ENCODE data around the gene PCCA.
"Not testable (repeated sequence)": the region's sequence is repeated elsewhere in the genome, so short reads cannot be mapped to it uniquely, and the experiment has no call there.

Gene PCCA

DNA sequence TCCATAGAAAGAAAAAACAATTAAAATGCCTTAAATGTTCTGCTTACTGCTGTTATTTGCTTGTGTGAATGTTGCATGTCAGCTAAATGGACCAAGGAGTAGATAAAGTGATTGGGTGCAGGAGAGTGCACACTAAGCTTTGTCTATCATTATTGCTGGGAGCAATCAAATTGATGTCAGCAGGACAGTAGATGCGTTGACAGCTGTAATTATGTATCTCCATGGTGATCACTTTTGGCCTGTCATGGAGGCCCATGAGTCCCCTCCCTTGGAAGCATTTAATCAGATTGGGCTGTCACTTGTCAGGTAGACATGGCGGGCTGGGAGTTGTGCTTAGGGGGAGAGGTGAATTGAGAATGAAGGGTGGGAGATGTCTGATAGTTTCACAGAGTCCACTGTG lies 215.3 kb downstream of the PCCA start:
- no peak overlapping the region for H3K4me3 ChIP-seq
- TF ChIP-seq, protein P1, sequence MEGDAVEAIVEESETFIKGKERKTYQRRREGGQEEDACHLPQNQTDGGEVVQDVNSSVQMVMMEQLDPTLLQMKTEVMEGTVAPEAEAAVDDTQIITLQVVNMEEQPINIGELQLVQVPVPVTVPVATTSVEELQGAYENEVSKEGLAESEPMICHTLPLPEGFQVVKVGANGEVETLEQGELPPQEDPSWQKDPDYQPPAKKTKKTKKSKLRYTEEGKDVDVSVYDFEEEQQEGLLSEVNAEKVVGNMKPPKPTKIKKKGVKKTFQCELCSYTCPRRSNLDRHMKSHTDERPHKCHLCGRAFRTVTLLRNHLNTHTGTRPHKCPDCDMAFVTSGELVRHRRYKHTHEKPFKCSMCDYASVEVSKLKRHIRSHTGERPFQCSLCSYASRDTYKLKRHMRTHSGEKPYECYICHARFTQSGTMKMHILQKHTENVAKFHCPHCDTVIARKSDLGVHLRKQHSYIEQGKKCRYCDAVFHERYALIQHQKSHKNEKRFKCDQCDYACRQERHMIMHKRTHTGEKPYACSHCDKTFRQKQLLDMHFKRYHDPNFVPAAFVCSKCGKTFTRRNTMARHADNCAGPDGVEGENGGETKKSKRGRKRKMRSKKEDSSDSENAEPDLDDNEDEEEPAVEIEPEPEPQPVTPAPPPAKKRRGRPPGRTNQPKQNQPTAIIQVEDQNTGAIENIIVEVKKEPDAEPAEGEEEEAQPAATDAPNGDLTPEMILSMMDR (IDR thresholded peaks at IDR 0.05): no peak
- H3K27ac ChIP-seq: no peak overlapping the region
- DNase-seq (ENCODE audit: low spot score): no peak

- Histone ChIP-seq H3K4me3 (no peak overlapping the region), H3K27ac (no peak overlapping the region)
- no peak for DNase-seq (ENCODE audit: low spot score)
- TF ChIP-seq, protein P1 (IDR thresholded peaks at IDR 0.05): no peak
Observed at GRCh38 chr13:100305398-100305797, 216.5 kb downstream of the PCCA start.

DNA sequence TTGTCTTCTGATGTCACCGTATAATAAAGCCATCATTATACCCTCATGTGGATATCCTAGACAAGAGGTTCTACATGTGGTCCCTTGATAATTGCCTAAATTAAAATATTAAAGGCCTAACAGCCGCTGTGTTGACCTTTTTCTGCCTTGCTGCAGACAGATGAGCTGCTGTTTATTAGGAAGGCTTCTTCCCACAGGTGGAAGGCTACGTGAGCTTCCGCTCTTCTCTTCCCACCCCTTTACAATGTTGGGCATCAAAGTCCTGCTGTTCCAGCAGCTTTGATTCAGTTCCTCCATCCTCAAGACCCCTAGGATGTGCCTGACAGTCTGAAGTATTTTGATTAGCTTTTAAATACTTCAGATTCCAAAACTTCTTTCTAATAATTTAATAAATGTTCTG lies 217.1 kb downstream of the PCCA start:
- H3K4me3 ChIP-seq: no peak overlapping the region
- no peak overlapping the region for H3K27ac ChIP-seq
- no peak for DNase-seq (ENCODE audit: low spot score)
- TF ChIP-seq, protein P1 (IDR thresholded peaks at IDR 0.05): no peak

DNA sequence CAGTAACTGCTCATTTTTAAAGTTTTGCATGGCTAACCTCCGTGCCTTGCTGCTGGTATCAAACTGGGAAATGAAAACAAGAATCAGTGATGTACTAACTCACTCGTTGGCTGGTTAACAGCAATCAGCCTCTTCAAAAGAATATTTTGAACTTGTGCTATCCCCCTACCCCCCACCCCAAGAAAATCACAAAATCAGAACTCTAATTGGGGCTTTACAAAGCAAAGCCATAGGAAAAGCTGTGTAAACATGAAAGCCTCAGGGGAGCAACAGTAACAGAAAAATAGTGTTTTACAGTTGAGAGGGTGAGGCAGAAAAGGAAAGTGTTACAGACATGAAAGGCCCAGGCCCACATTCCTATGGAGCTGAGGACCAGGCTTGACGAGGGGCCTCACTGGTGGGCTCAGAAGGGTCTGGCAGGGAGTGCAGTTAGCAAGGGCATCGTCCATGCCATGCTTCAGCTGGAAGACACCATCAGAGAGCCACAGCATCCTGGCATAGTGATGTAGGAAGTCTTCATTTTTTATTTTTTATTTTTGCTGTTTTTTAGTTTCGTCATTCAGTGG lies 217.6 kb downstream of the PCCA start:
- H3K4me3 ChIP-seq: no peak overlapping the region

DNA sequence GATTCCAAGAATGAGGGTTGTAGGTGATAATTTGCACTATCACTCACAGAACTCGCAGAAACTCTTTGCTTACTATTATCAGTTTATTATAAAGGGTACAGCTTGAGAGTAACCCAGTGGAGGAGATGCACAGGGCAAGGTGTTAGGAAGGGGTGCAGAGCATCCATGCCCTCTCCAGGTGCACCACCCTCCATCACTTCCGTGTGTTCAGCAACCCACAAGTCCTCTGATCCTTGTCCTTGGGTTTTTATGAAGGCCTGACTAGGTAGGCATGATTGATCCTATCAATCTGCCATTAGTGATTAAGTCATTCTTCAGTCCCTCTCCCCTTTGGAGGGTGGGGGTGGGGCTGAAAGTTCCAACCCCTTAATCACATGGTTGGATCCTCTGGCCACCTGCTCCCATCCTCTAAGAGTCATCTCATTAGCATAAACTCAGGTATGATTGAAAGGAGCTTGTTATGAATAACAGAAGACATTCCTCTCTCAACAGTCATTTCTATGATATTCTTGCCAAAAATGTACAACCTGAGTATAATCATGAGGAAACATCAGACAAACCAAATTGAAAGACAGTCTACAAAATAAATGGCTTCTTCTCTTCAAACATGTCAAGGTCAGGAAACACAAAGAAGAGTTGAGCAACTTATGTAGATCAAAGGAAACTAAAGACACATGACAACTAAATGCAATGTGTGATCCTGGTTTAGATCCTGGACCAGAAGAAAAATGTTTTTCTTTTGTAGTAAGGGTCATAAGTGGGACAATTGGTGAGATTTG lies 225.4 kb downstream of the PCCA start:
- TF ChIP-seq, protein P1 (IDR thresholded peaks at IDR 0.05): no peak
- Histone ChIP-seq H3K4me3 (no peak overlapping the region), H3K27ac (no peak overlapping the region)
- no peak for DNase-seq (ENCODE audit: low spot score)

More for the DNA sequence above, 217.6 kb downstream of the PCCA start:
- no peak for DNase-seq (ENCODE audit: low spot score)
- H3K27ac ChIP-seq: no peak overlapping the region
- TF ChIP-seq, protein P1 (IDR thresholded peaks at IDR 0.05): no peak

DNA sequence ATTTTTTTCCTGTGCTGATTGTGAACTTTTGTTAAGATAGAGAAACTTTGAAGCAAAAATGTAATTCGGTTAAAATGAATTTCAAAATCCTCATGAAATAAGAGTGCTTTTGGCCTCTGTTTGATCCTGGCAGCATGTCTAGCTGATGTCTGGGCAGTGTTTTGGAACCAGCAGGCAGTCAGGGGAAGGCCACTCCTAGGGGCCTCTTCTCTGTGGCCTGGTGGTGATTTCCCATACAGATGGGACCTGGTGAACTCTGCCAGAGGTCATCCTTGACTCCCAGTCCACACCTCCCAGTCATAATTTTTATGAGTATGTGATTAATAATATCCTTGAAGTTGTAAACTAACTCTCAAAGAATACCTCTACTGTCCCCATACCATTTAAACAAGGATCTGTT lies 226.6 kb downstream of the PCCA start:
- DNase-seq (ENCODE audit: low spot score): no peak
- no peak overlapping the region for H3K27ac ChIP-seq
- H3K4me3 ChIP-seq: no peak overlapping the region
- TF ChIP-seq, protein P1 (IDR thresholded peaks at IDR 0.05): no peak

DNA sequence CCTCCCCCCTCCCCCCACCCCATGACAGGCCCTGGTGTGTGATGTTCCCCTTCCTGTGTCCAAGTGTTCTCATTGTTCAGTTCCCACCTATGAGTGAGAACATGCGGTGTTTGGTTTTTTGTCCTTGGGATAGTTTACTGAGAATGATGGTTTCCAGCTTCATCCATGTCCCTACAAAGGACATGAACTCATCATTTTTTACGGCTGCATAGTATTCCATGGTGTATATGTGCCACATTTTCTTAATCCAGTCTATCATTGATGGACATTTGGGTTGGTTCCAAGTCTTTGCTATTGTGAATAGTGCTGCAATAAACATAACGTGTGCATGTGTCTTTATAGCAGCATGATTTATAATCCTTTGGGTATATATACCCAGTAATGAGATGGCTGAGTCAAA lies 229.6 kb downstream of the PCCA start:
- not testable (repeated sequence) for H3K4me3 ChIP-seq; H3K27ac ChIP-seq; DNase-seq (ENCODE audit: low spot score)

All from coronary artery (tissue), 2 donors.